HG02938 (cell line): ENCODE data around the gene ALDH8A1.

Source experiments
- ATAC-seq: cut with Tn5 transposase; IDR thresholded peaks from one replicate; pipeline ENCODE4 v1.9.1; 2021; ENCODE audit warnings: mild to moderate bottlenecking, moderate library complexity; ENCODE audit not compliant: unreplicated experiment

The ALDH8A1 gene

GRCh38 chr6:134951494-134952263, 1.8 kb upstream of the ALDH8A1 start:
- ATAC-seq, result no peak

GRCh38 chr6:134950482-134950881, 581 bp upstream of the ALDH8A1 start:
- ATAC-seq, result no peak

GRCh38 chr6:134948691-134949090, 1.2 kb downstream of the ALDH8A1 start:
- ATAC-seq, result no peak

GRCh38 chr6:134948142-134948541, 1.8 kb downstream of the ALDH8A1 start:
- no peak for ATAC-seq

- ATAC-seq, result no peak
Observed at GRCh38 chr6:134945045-134945444, 4.9 kb downstream of the ALDH8A1 start.

- no peak for ATAC-seq
Observed at GRCh38 chr6:134943522-134944111, 6.3 kb downstream of the ALDH8A1 start.

GRCh38 chr6:134938896-134939295, 11.0 kb downstream of the ALDH8A1 start:
- ATAC-seq, result peak; percentile 77

- no peak for ATAC-seq
Observed at GRCh38 chr6:134937426-134937825, 12.5 kb downstream of the ALDH8A1 start.

GRCh38 chr6:134936931-134937330, 13.0 kb downstream of the ALDH8A1 start:
- ATAC-seq, result no peak

GRCh38 chr6:134936476-134936875, 13.4 kb downstream of the ALDH8A1 start:
- ATAC-seq, result no peak

GRCh38 chr6:134934793-134935485, 15.0 kb downstream of the ALDH8A1 start:
- ATAC-seq, result no peak

- no peak for ATAC-seq
Observed at GRCh38 chr6:134932535-134933470, 17.1 kb downstream of the ALDH8A1 start.

- no peak for ATAC-seq
Observed at GRCh38 chr6:134932098-134932497, 17.8 kb downstream of the ALDH8A1 start.

GRCh38 chr6:134930463-134930862, 19.4 kb downstream of the ALDH8A1 start:
- no peak for ATAC-seq

- ATAC-seq, result no peak
Observed at GRCh38 chr6:134928151-134928900, 21.6 kb downstream of the ALDH8A1 start.

- ATAC-seq, result no peak
Observed at GRCh38 chr6:134925800-134926199, 24.1 kb downstream of the ALDH8A1 start.

- no peak for ATAC-seq
Observed at GRCh38 chr6:134921721-134922261, 28.1 kb downstream of the ALDH8A1 start.

- ATAC-seq, result no peak
Observed at GRCh38 chr6:134921276-134921675, 28.6 kb downstream of the ALDH8A1 start.

- no peak for ATAC-seq
Observed at GRCh38 chr6:134920422-134920821, 29.5 kb downstream of the ALDH8A1 start.

GRCh38 chr6:134918418-134918961, 31.4 kb downstream of the ALDH8A1 start:
- no peak for ATAC-seq
